Middle frontal gyrus (tissue), 1 donor: Measurements from ENCODE around the gene SGK1.

Experiments used
- DNase-seq: peaks from one replicate; pipeline ENCODE4 v3.0.0-alpha.2; 2015; ENCODE audit warnings: low spot score; ENCODE audit errors: extremely low spot score

SGK1 gene

DNA sequence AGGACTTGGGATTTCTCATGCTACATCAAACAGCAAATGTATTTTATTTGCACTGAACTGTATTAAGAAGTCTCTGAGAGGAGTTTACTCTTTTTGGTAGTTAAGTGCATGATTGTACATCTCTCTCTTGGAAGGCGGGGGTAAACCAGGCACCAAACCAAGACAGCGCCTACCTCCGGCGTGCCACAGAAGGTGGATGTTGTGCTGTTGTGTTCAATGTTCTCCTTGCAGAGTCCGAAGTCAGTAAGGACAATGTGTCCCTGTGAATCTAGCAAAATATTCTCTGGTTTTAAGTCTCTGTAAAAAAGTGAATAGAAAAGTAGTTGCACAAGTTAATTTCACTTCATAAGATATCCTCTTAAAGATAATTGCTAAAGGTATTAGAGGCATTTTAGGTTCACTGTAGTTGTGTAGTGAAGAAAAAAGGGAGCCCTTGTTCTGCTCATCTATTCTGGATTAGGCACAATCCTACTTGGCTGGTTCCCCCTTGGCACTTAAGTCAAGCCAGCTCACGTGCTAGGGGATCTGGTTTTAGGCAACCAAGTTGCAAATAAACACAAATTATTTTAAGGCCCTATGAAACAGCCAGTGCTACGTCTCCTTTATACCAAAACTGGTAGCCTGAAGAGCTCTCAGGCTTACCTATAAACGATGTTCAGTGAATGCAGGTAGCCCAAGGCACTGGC lies 145.7 kb downstream of the SGK1 start:
- DNase-seq = no peak

DNA sequence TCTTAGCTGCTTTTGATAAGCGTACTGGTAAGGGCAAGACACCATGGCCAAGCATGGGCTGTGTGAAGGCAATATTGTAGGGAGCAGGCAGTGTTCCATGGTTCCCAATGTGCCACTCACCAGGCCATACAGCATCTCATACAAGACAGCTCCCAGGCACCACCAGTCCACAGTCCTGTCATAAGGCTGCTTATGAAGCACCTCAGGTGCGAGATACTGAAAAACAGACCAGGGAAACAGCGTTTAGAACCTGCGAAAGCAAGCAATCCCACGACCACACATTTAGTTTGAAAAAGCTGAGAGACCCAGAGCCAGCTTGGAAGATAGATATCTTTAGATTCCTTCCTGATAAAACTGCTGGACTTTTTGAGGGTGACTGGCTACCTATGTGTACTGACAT lies 146.4 kb downstream of the SGK1 start:
- DNase-seq = no peak

DNA sequence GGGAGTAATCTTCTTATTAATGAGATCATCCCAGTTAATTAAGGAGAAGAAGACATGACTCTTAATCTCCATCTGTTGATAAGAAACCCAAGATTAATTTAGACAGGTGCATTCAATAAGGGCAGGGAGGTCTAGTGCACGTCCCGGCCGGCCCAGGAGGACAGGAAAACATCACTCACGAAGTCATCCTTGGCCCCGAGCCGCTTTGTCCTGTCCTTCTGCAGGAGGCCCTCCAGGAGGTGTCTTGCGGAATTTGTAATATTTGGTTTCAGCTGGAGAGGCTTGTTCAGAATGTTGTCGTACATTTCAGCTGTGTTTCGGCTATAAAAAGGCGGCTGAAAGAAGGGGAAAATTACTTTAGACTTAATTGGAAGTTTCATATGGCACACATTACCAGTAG lies 147.1 kb downstream of the SGK1 start:
- DNase-seq = no peak

DNA sequence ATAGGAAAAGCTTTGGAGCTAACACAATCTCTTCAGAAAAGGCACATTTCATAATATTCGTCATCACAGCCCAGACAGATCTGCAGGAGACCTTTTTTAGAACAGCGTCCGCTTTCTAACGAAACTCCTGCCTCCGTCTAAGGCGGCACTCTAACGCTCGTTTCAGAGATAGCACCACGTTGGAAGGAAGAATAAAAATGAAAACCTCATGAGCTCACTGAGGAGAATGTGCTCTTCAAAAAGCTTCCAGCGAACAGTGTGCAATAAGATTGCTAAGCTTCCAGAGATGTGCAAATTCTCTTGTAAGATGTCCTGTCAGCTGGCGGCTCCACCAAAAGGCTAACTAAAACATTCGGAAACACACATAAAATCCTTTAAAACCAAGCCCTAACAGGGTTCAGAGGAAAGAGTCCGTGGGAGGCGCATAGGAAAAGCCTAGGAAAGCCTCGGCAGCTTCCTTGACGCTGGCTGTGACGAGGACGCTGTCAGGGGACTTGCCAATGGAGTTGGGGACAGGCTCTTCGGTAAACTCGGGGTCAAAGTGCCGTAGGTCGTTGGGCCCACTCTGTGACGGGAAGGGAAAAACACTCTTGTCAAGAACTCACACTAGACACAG lies 147.9 kb downstream of the SGK1 start:
- no peak for DNase-seq

DNA sequence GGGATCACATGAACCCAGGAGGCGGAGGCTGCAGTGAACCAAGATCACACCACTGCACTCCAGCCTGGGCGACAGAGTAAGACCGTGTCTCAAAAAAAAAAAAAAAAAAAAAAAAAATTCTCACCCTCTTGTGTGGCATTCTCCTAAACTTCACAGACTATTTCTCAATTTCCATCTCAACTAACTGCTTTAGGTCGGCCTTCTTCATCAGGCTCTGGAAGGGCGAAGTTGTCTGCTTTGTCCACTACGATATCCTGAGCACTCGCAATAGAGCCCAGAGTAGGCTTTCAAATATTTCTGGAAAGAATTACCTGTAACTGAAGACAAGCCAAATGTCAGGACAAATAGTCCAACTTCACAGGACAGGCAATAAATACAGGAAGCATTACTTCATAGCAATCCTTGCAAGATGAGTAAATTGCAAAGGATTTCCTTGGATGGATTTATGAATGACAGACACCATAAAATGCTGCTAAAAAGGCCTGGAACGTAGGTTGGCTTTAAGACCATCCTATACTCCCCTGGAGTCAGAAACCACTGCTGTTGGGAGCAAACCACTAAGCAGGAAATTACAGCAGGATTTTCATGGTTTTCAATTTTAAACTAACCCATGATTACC lies 149.2 kb downstream of the SGK1 start:
- no peak for DNase-seq

DNA sequence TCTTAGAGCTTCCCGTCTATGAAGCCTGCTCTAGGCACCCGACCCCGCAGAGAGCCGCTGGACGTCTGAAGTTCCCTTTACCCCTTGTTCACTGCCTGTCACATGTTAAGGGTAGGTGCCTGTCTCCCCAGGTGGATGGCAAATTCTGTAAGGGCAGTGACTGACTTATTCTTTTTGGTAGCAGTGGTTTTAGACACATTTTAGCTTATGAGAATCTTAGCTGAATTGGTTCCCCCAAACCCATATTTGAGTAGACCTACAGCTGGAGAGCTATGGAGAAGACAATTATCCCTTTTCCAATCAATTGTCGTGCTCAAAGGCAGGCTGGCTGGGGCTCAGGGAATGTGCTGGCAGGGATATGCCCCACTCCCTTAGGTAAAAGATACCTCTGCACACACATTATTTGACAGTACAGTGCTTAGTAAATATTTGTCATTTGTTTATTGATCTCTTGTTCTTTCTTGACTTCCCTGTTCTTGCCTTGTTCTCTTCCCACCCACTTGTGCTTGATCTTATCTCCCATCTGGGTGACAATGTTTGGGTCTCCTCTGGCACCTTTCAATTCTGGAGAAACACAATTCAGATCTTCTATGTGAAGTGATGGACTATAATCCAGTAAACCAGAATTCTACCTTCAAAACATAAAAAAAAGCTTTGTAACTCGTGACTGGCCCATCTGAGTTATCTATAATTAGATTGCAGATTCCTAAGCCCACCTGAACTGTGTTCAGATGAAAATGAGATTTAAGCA lies 151.2 kb downstream of the SGK1 start:
- DNase-seq = no peak

DNA sequence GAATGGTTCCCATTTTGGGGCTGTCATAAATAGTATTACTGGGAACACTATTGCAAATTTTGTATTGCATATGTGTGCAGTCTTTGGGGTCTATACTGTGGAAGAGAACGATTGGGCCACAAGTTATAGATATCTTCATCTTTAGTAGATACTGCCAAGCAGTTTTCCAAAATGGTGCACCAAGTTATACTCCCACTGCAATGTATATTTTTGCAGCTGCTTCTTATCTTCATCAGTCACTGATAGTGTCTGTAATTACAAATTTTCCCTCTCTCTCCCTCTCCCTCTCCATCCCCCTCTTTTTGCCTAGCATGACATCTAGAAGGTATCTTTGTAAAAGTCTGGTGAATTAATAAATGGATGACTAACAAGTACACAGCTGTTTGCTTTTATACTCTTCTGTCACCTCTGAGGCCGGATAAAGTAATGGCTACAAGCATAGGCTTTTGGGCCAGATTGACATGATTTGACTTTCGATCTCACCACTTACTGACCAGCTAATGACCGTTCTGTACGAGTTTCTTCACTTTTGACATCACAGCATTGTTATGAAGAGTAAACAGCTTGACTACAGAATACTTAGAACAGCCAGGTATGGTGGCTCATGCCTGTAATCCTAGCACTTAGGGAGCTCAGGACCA lies 152.2 kb downstream of the SGK1 start:
- DNase-seq = no peak

DNA sequence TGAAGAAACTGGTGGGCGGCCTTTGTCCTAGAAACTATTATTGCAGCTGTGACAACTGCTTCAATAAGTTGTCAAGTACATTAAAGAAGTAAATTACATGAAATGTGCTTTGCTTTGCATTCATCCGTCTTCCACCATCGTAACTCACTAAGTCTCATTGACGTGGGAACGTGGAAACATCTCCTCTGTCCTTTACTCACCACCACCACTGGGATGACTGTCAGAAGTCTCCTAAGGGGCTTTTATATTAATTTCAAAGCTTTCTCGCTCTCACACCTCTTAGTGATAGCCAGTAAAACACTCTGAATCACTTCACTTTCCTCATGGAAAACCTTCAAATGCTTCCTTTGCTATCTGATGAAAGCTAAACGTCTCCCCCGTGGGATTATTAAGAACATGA lies 153.6 kb downstream of the SGK1 start:
- no peak for DNase-seq

DNA sequence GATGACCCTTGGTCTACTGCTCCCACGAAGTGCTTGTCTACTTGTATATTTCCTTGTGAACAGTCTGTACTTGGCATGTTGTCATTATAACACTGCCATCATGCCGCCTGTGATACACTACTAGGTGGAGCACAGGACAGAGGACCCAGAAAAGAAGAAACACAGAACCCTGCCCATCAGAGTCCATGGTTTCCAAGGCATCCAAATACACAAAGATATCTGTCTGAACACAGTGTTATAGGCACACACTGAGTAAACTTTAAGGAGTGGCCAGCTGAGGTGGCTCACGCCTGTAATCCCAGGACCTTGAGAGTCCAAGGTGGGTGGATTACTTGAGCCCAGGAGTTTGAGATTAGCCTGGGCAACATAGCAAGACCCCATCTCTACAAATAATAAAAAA lies 155.0 kb downstream of the SGK1 start:
- DNase-seq = no peak

DNA sequence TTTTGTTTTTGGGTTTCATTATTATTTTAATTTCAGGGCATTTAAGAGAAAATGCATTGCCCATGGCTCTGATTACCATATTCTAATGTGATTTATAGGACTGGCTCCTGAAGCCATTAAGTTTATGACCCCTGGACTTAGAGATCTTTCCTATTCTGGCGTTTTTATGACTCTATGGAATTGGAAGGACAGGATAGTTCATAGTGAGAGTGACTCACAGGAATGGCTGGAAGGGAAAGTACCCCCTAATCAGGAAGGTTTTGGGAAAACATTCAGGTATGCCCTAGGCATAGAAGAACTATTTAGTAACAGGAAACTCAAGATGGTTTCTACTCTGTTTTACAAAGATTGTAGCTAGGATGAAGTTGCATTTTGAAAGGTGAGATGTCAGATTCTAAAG lies 156.9 kb downstream of the SGK1 start:
- DNase-seq = no peak

DNA sequence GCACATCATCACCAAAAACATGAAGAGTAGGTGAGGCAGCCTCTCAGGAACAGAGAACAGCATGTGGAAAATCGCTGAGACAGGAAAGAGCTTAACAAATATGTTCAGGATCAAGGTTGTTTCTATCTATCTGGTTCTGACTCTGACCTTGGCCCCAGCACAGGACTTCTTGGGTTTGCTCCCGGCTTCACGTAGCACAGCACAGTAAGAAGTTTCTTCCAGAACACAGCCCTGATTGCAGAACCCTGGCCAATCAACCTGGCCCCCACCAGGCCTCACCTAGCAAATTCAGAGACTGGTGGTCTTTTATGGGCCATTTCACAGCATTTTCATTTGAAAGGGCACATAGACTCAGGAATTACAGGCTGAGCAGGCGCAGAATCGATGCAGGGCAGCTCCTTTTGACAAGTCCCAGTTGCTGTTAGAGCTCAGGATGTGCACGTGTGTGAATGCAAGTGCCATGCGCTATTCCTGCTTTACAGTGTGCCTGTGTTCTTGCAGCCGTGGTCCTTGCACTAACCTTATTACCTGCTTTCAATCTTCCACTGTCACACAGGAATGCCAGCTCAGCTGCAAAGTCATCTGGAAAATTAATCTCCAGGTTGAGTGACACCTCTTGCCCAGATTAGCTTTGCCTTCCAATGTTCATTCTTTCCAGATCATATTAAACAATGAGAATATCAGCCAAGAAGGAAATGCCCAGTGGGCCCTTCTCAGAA lies 165.0 kb downstream of the SGK1 start:
- no peak for DNase-seq

DNA sequence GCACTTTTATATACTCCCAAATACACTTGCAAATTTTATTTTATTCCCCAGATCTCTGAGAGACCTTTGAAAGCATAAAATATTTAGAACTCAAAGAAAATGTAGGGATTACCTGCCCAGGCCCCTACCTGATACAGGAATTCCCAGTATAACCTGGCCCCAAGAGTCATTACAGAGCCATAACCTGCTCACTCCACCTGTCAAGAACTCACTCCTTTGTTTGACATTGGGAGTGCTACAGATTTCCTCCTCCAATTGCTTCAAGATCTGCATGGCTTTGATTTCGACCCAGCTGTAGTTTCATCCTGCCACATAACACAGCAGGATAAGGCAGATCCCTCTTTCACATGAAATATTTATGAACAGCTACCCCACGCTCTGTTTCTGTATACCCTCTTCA lies 169.3 kb downstream of the SGK1 start:
- no peak for DNase-seq

DNA sequence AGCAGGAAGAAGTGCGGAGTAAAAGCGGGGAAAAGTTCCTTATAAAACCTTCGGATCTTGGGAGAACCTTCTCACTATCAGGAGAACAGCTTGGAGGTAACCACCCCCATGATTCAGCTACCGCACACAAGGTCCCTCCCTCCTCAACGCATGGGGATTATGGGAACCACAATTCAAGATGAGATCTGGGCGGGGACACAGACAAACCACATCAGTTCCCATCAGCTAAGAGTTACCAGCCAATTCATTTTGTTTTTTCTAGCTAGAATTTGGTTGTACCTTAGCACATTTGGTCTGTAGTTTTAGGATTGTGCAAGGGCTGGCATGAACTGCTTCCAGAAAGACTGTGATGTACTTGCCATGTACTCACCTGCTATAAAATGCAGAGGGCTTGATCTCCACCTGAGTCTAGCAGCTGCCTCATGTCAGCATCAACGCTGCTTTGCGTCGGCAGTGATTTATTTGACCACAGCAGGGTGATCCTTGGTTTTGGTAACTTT lies 170.8 kb downstream of the SGK1 start:
- no peak for DNase-seq

DNA sequence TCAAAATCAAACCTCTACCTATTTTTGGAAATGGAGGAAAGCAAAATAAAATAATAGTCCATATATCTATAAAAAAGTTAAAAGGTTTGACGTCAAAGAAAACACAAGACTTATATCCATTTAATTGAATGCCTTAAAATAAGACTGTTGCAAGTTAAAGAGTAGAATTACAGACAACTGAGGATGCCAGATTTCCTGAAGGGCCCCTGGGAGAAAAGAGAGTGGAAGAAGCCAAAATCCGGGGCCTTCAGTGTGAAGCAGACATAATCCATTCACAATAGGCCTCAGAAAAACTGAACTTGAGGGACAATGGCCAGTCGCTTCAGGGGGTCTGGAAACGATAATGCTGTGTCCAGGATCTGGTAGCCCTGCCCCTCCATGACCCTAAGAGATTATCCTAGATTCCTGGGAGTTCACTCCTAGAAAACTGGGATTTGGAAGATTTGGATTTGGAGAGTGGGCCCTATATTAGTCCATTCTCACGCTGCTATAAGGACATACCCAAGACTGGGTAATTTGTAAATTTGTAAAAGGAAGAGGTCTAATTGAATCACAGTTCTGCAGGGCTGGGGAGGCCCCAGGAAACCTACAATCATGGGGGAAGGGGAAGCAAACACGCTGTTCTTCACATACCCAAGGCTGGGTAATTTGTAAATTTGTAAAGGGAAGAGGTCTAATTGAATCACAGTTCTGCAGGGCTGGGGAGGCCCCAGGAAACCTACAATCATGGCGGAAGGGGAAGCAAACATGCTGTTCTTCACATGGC lies 171.5 kb downstream of the SGK1 start:
- DNase-seq = no peak

DNA sequence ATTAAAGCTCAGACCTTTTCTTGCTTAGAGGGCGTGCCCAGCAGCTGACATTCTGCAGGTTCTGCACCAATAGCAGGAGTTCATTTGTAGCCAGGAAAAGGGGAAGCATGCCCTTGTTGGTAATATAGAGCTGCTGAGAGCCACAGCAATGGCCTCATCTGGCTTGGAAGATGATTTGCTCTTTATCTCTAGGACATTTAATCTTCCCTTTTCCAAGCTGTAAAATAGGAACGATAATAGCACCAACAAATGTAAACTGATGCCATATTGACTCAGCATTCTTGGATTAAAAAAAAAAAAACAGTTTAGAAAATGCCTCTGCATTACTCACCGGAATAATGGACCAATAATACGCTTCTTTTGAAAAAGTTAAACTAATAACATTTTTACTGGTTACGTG lies 172.1 kb downstream of the SGK1 start:
- no peak for DNase-seq

DNA sequence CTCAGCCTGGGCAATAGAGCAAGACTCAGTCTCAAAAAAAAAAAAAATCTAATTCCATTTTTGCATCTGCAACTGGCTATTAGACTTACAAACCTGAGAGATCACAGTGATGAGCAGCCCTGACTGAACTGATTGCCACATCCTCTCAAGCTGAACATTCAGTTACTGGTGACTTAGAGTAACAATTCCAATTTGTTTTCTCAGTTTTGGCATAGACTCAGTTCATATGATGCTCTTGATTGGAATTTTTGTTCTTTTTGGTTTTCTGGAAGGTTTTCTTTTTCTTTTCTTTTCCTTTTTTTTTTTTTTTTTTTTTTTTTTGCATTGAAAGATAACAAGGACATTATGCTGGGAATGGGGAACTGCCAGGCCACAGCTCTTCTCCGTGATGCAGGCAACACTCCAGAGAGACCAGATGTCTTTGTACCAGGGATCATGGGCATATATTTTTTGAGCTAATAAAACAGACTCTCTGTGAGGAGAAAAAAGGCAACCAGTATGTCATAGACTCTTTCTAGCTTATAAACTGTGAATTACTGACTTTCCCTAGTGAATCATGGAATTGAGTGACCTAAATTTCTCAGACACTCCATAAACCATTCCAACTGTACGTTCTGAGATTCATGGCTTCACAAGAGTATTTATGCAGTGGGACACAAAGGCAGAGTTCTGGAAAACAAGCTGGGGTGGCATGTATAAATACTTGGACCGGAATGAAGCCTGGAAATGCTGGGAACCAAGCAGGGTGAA lies 179.5 kb downstream of the SGK1 start:
- no peak for DNase-seq

DNA sequence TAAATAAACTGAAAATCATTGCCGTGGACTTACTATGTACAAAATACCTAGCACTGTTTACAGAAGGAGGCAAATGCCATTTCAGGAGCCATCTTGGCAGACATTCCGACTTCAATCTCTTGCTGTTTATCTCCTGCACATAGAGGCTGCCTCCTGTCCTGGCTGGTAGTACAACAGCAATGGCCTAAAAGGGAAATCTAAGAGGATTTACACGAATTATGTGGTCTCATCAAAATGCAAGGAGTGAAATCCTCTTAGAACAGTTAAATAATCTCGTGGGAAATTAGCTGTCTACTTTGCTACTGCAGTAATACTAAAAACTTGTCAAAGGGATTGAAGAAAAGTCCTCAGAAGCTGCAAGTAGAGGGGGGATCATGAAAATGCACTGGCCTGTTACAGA lies 183.3 kb downstream of the SGK1 start:
- no peak for DNase-seq

DNA sequence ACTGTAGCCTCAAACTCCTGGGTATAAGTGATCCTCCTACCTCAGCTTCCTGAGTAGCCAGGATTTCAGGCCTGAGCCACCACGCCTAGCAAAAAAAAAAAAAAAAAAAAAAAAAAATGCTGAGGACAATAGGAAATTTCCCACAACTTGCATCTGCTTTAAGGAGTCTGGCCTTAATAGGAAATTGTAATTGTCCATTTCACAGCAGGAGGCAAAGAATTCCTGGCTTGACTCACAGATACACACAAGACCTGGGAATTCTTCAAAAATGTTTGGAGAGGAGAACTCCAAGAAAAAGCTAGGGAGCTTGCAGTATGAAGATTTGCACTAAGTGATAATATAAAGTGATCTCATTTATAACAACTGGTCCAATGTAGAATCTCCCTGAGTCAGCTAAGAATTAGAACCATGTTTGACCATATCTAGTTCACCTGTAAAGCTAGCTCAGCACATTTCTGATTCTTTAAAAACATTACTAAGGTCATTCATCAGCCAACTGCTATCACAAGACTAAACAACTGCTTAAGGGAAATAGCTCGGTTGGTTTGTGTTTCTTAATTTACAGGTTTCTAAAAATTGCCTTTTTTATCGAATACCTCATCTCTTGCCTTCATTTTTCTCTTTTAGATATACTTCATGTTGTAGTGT lies 185.3 kb downstream of the SGK1 start:
- no peak for DNase-seq

DNA sequence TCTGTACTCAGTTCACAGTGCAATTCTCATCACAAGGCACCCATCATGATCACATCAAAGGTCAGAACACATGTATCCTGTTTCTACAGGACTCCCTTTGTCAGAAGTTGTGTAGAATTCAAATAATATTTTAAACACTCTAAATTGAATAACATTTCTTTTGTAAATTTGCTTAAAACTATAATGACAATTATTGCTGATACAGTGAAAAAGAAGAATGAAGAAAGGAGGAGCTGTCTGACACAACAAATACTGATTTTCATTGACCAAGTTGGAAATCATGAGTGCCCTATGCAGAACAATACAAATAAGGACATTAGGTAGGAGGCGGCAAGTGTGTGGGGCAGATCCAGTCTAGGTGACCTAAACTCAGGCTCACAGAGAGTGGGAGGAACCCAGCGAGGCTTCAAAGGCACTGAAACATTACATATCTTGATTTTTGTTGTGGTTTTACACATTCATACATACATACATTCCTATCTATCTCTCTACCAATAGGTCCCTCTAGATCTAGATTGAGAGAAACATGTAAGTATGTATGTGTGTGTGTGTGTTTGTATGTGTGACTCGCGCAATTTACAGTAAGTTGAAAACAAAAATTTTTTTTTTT lies 186.3 kb downstream of the SGK1 start:
- no peak for DNase-seq
